Left ventricle myocardium inferior (tissue), 1 donor: ENCODE data around the gene MIF4GD. TPM values are rescaled to one million over a fixed set of nuclear protein-coding genes. Genes with fewer than 3 reads are reported as not detected.
A peak's percentile ranks its signal among the peaks of the same experiment; 100 is the strongest.

Source experiments
- DNase-seq: peaks from one replicate; pipeline ENCODE4 v3.0.0-alpha.2; 2020
- H3K27ac ChIP-seq: fragments of 200-600 bp; replicated peaks from 2 replicates; pipeline ENCODE4 v1.8.0; 2021
- H3K27me3 ChIP-seq: fragments of 200-600 bp; 2 replicates; pipeline ENCODE4 v1.8.0; 2021; ENCODE audit warnings: low read depth
- H3K36me3 ChIP-seq: fragments of 200-600 bp; 2 replicates; pipeline ENCODE4 v1.8.0; 2021
- H3K4me1 ChIP-seq: fragments of 200-600 bp; 2 replicates; pipeline ENCODE4 v1.8.0; 2021
- H3K4me3 ChIP-seq: fragments of 200-600 bp; 2 replicates; pipeline ENCODE4 v1.8.0; 2021; ENCODE audit warnings: mild to moderate bottlenecking, moderate library complexity
- H3K9me3 ChIP-seq: fragments of 200-600 bp; replicated peaks from 2 replicates; pipeline ENCODE4 v1.8.0; 2021
- intact Hi-C: fragments of 100-400 bp; cut with micrococcal nuclease; formaldehyde crosslinking; loops from one replicate; pipeline ENCODE4 v1.11.0; 2022
- total RNA-seq: library from RNA; stranded (reverse); fragmentation: NEBNext Ultra II Directional; extraction: Animal tissue kit (Norgen Biotek cat#: 25700); gene quantifications from one replicate; pipeline ENCODE4 v1.2.1, GENCODE V29; 2021
- TF ChIP-seq, protein P1 (sequence below): fragments of 200-600 bp; IDR thresholded peaks from 2 replicates; pipeline ENCODE4 v1.8.0; 2021; ENCODE audit warnings: antibody characterized with exemption, mild to moderate bottlenecking, borderline replicate concordance
- donor health status: DM: no; HTN: yes; CAD: no; lungs with severe emphysema.

The MIF4GD gene
- total RNA-seq, 1 donor from 2014 or later = 11.9 TPM

GRCh38 chr17:75266316-75267152 lies 4.5 kb downstream of the MIF4GD start:
- Histone ChIP-seq H3K36me3 (peaks cover 47% of the 10 kb centered on the region), H3K27me3 (no peaks in the 10 kb centered on the region), H3K4me1 (peaks cover 45% of the 10 kb centered on the region), H3K9me3 (no peaks in the 10 kb centered on the region), H3K4me3 (no peak overlapping the region), H3K27ac (no peak overlapping the region)
- intact Hi-C loops = no loop called here
- DNase-seq = no peak
- TF ChIP-seq, protein P1, sequence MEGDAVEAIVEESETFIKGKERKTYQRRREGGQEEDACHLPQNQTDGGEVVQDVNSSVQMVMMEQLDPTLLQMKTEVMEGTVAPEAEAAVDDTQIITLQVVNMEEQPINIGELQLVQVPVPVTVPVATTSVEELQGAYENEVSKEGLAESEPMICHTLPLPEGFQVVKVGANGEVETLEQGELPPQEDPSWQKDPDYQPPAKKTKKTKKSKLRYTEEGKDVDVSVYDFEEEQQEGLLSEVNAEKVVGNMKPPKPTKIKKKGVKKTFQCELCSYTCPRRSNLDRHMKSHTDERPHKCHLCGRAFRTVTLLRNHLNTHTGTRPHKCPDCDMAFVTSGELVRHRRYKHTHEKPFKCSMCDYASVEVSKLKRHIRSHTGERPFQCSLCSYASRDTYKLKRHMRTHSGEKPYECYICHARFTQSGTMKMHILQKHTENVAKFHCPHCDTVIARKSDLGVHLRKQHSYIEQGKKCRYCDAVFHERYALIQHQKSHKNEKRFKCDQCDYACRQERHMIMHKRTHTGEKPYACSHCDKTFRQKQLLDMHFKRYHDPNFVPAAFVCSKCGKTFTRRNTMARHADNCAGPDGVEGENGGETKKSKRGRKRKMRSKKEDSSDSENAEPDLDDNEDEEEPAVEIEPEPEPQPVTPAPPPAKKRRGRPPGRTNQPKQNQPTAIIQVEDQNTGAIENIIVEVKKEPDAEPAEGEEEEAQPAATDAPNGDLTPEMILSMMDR = no peak

- Histone ChIP-seq H3K9me3 (no peaks in the 10 kb centered on the region), H3K27ac (no peak overlapping the region), H3K27me3 (no peaks in the 10 kb centered on the region), H3K4me1 (peaks cover 46% of the 10 kb centered on the region), H3K36me3 (peaks cover 47% of the 10 kb centered on the region), H3K4me3 (no peak overlapping the region)
- DNase-seq = no peak
- TF ChIP-seq, protein P1 = no peak
- intact Hi-C loops = no loop called here
Measured at GRCh38 chr17:75265614-75266315, 5.3 kb downstream of the MIF4GD start.

- Histone ChIP-seq H3K9me3 (no peaks in the 10 kb centered on the region), H3K4me1 (peaks cover 60% of the 10 kb centered on the region), H3K27ac (no peak overlapping the region), H3K36me3 (peaks cover 47% of the 10 kb centered on the region), H3K4me3 (peak overlapping the region; percentile 93), H3K27me3 (no peaks in the 10 kb centered on the region)
- TF ChIP-seq, protein P1 = no peak
- intact Hi-C loops = no loop called here
- DNase-seq = no peak
Measured at GRCh38 chr17:75263055-75263454, 8.0 kb downstream of the MIF4GD start.

DNA sequence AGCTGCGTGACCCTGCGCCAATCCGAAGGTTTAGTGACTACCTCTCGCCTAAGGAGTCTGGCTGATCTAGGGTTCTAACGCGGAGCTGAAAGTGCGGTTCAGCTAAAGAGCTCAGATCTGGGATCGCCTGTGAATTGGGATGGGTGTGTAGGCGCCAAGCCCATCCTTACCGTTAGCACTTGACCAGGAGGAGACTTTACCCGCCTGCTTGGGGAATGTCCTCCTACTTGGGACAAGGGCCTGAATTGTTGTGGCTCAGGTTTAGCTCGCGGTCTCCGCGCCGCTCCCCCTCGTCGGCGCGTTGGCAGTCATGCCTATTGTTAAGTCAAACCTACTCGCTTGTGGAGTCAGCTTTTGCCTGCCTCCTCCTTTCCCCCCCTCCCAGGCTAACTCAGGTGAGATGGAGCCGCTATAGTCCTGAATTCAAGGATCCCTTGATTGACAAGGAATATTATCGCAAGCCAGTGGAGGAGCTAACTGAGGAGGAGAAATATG lies 8.9 kb downstream of the MIF4GD start:
- DNase-seq = no peak
- intact Hi-C loops = no loop called here
- TF ChIP-seq, protein P1 = no peak

DNA sequence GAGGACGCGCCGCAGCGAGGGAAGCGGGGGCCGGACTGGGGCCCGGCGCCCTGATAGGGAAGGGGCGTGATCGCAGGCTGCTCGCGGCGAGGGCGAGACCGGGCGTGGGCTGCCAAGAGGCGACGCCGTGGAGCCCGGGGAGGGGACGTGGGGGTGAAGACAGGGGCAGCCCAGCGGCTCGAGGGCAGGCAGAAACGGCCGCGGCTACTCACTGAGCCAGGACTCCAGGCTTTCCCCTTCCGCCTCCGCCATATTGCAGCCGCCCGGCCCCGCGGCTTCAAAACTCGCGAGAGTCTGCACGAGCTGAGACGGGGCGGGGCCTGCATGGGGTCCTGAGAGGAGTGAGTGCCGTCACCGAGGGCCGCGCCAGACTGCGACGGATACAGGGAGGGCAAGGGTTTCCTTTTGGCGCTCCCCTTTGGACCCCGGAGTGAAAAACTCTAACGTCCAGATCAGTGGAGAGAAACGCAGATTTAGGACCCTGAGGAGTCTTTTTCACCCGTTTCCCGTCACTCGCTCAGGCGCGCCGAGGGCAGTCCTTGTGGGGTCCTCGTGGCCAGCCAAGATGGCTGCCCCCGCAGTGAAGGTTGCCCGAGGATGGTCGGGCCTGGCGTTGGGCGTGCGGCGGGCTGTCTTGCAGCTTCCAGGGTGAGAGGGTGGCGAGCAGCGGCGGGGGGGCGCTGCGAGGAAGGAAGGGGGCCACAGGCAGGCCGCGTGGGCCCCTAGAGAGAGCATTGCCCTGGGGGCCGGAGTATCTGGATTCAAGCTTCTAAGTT lies 9.5 kb downstream of the MIF4GD start, which contains the start of the genes GGA3 and MRPS7:
GGA3 (minus strand) TSS at position 271 of the 776 bp plus-strand sequence; CDS start at position 252, 19 bp downstream.
MRPS7 (plus strand) TSS at position 544 of the 776 bp plus-strand sequence; CDS start at position 566, 22 bp downstream.
- TF ChIP-seq, protein P1 = no peak

More for the DNA sequence above, 8.9 kb downstream of the MIF4GD start:
- Histone ChIP-seq H3K4me1 (peaks cover 53% of the 10 kb centered on the region), H3K4me3 (peak overlapping the region; percentile 93), H3K9me3 (no peaks in the 10 kb centered on the region), H3K27me3 (no peaks in the 10 kb centered on the region), H3K27ac (peak overlapping the region; percentile 96), H3K36me3 (peaks cover 43% of the 10 kb centered on the region)

More for the DNA sequence above, 9.5 kb downstream of the MIF4GD start, which contains the start of the genes GGA3 and MRPS7:
- intact Hi-C loops = no loop called here
- H3K9me3 ChIP-seq = no peaks in the 10 kb centered on the region
- H3K27me3 ChIP-seq = no peaks in the 10 kb centered on the region
- H3K36me3 ChIP-seq = peaks cover 38% of the 10 kb centered on the region
- H3K4me1 ChIP-seq = peaks cover 55% of the 10 kb centered on the region
- peak; percentile 97 for DNase-seq
- H3K27ac ChIP-seq = peak within 1 kb of the TSS; percentile 96
- peak within 1 kb of the TSS; percentile 93 for H3K4me3 ChIP-seq
